H54 (cell line): ENCODE measurements around the gene CDK6.
A peak's percentile ranks its signal among the peaks of the same experiment; 100 is the strongest.

ENCODE experiments used
- DNase-seq: peaks from one replicate; pipeline ENCODE4 v3.0.0; 2011; ENCODE audit warnings: low spot score, mixed read lengths; ENCODE audit not compliant: insufficient read length
- FAIRE-seq: peaks from 3 replicates; lab custom pipeline; 2011; peaks lifted over from hg19 to GRCh38; lab: Jason Lieb, UNC
- POLR2A ChIP-seq: IDR thresholded peaks from 2 replicates; pipeline ENCODE4 v1.6.1; 2011; ENCODE audit warnings: low read depth, mild to moderate bottlenecking, low read length

The CDK6 gene

DNA sequence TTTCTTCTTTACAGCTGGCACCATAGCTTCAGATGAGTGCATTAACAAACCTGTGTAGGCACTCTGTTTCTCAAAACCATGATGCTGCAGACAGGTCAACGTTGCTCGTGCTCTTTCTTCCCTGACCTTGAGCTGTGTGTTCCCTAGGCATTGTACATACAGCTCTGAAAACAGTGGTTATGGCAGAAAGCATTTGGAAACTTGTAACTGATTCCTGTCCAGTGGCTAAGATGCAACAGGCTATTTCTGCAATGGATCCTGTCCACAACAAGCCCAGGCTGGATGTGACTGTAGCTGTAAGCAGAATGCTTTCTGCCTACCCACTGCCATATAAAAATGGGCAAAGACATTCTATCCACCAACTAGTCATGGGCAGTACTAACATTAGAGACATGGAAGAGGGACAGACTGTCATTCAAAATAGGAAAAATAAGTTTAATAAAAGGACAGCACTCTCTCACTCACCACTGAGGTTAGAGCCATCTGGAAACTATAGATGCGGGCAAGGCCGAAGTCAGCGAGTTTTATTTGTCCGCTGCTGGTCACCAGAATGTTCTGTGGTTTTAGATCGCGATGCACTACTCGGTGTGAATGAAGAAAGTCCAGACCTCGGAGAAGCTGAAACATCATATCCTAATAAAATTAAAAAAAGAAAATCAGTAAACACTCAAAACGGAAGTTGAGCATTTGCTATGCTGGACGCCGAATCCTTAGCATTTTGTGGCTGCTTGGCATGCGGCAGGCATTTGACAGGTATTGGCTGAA is 111.0 kb downstream of the CDK6 start:
- DNase-seq (no peak), FAIRE-seq (no peak)
- no peak for TF ChIP-seq POLR2A

DNA sequence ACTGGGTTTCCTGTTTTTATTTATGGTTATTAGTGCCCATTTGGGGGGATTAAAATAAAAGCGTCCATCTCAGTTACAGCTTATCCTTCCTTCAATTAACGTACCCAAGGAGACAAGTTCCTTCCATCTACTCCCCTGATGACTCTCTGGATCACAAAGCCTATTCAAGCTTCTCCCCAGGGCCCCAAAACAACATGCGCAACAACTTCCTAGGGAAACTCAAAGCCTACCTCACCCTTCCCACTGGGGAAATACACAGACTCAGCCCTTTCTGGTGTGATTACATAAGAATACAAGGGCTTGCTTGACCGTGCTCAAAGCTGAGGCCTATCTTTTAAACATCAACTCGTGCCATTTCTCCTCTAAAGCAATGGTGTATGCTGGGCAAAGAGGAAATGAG is 112.4 kb downstream of the CDK6 start:
- FAIRE-seq (no peak), DNase-seq (no peak)
- TF ChIP-seq POLR2A = no peak

DNA sequence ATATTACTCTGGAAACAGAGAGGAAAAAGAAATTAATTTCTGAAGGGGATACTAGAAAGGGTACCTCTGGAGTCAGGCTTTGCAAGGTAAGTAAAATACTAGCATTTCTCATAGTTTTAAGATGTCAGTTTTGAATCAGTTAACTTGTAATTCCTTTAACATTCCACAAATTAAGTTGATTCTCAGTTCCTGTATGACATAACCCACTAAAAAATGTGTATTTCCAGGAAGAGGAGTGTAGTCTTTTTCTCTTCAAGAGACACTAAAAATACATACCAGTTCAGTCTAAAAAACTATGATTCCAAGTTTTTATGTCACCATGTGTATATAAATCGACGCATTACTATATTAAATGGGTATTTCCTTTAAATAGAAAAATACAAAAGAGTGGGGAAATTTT is 113.2 kb downstream of the CDK6 start:
- TF ChIP-seq POLR2A = no peak
- DNase-seq = no peak
- no peak for FAIRE-seq

DNA sequence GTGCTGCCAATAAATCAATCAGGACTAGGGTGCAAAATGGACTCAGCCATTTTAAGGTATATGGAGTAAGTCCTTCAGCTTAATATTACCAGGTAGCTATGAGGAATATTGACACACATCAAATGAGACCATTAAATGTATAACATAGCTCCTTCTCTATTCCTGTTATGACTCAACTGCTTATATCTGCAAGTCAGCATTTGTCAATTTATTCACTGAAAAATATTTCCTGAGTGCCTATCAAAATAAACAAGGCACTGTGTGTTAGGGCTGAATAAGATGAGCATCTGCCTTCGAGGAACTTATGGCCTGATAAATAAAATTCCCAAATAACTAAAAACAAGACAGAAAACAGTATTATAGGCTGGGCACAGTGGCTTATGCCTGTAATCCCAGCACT is 113.8 kb downstream of the CDK6 start:
- TF ChIP-seq POLR2A = no peak
- DNase-seq (no peak), FAIRE-seq (no peak)

DNA sequence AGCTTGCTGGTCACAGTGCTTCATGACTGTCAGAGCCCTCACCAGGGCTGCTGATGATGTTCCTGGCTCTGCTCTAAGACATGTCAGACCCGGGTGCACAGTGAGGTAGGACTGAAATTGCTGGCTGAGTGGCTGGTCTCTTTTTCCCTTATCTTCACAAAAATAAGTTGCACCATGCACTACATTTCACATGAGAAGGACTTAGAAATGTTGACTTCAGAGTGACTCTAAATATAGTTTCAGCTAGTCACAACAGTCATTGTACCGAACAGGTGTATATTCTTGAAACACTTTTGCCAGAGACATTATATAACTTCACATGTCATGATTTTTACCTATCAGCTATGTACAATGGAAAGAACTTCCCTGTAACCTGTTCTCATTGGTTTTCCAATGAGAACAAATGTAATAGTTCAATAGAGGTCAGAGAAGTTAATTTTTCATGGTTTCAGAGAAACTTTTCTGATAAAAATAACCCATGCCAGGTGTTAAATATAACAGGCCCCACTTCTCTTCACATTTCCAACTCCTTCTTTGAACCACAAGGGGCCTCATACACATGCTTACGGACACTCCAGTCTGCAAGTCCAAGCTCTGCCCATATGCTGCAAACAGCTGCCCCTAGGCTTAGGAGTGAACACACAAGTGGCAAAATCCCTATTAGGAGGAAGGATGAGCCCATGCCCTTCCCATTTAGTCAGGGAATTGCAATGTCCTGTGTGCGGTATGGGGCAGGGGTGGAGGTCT is 115.6 kb downstream of the CDK6 start:
- FAIRE-seq = no peak

DNA sequence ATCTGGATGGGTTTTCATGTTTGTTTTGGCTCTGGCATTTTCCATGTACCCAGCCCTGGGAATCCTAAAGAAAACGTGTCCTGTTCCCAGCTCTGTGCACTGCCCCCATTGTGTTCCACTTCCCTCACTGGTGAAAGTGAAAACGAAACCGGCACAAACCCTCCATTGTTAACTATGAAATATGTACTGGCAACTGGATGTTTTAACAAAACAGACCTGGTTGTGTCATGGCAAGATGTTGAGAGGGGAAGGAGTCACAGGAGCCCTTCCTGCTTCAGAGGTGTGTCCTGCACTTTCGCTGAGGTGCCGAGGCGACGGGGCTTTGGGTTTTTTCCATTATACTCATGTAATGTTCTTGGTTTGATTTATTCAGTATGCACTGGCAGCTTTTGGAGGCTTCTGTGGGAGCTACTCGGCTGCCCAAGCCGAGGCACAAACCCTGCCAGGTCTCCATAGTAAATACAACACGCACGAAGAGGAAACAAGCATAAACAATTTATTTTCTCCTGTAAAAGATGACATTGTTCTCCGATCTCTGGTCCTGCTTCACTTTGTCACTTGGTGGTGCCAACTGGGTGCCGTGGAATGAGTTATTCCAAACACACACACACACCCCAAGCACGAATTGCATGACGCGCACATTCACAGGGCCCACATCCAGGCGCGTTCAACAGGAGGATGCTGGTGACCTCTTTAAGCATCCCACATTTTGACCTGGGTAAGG is 118.2 kb downstream of the CDK6 start:
- peak; percentile 53 for FAIRE-seq
- TF ChIP-seq POLR2A = no peak
- no peak for DNase-seq

More for the DNA sequence above, 115.6 kb downstream of the CDK6 start:
- no peak for TF ChIP-seq POLR2A
- DNase-seq = no peak

DNA sequence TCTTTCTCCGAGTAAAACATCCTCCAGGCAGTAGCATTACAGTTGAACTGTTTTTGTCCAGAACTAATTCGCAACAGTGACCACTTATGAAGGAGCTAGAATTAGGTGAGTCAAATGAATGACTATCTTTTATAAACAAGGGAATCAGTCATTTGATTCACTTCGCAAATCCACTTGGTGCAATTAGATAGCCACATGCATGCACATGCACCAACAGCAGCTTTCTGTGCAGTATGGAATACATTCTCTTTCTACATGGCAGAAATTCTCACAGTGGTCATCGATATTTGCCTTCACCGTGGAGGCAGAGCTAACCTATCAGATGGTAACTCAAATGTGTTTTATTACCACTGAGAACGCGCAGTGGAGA is 118.8 kb downstream of the CDK6 start:
- DNase-seq (no peak), FAIRE-seq (no peak)

DNA sequence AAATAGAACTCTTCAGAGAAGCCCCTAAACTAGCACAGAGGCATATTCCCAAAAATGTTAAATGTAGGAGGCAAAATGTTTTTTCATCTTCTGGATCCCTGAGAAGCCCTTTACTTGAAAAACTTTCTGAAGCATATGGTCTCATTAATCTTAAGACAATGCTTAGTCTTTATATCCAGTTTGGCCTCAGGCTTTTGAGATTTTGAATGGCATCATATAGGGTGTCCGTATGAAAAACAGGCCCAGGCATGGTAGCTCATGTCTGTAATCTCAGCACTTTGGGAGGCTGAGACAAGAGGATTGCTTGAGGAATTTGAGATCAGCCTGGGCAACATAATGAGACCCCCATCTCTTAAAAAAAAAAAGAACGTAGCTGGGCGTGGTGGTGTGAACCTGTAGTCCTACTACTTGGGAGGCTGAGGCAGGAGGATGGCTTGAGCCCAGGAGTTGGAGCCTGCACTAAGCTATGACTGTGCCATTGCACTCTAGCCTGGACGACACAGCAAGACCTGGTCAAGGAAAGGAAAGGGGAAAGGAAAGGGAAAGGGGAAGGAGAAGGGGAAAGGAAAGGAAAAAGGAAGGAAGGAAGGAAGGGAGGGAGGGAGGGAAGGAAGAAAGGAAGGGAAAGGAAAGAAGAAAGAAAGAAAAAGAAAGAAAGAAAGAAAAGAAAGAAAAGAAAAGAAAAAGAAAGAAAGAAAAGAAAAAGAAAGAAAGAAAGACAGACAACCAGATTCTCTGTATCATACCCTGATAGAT is 119.4 kb downstream of the CDK6 start:
- TF ChIP-seq POLR2A = no peak
- DNase-seq (no peak), FAIRE-seq (no peak)

More for the DNA sequence above, 118.8 kb downstream of the CDK6 start:
- no peak for TF ChIP-seq POLR2A

DNA sequence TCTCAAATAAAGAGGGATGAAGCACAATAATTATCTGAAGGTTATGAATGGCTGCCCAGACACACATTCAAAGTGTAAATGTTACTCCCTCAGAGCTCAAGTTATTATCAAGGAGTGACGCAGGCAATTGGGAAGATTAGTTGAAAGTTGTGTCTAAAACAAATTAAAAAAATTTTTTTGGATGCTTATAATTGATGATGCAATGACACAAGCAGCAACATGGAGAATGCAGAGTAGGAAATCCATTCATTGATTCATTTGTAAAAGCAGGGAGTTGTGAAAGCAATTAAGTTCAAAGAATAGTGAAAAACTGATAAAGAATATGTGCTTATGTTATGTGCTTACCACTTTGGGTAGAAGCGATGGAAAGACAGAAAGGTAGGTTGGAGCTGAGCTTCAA is 120.4 kb downstream of the CDK6 start:
- FAIRE-seq (no peak), DNase-seq (no peak)
- no peak for TF ChIP-seq POLR2A

DNA sequence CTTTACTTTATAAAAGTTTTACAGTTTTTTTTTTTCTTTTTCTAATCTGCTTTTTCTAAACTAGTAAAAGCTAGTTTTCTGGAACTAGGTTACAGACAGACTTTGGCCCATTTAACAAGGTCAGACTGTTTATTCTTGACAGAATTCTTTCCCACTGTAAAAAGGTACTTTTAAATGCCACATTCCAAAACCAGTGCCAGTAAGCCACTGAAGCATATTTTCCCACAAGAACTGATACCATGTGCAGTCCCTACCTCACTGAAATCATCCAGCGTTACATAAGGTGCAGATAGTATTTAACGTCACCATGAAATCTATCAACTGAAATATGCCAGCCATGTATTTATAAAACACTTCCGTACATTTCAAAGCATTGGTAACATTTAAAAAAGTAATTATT is 121.6 kb downstream of the CDK6 start:
- no peak for FAIRE-seq
- TF ChIP-seq POLR2A = no peak

DNA sequence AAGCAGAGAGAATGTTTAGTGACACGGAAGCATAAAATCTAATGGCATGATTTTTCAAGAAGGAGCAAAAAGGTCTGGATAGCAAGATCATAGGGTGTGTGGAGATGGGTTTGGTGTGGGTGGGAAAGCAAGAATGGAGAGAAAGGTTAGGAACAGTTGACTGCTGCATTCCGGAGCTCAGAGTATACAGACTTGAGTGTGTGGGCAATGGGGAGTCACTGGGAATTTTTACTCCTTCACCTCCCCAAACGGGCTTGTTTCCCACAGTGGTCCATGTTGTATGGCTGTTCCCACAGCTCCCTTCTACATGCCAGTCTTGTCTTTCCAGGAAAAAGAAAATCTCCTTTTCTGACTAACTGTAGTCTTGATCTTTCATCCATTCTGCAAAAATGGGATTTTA is 122.1 kb downstream of the CDK6 start:
- no peak for FAIRE-seq
- no peak for DNase-seq
- no peak for TF ChIP-seq POLR2A

More for the DNA sequence above, 121.6 kb downstream of the CDK6 start:
- DNase-seq = no peak

DNA sequence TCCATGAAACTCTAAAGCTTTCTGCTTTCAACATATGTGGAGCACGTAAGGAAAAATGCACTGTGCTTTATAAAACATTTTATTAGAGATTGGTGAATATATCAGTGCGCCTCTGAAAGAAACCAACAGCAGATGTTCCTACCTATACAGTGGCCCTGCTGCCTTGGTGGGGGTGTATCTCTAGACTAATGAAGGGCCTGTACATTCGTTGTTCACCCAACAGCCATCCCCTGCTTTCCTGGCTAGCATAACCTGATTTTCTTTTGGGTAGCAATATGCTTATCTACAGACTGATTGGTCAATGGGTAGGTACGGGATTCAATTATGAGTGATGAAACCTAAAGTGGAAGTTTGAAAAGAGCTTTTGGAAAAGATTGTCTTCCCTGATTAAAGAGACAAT is 126.5 kb downstream of the CDK6 start:
- FAIRE-seq (no peak), DNase-seq (no peak)
- TF ChIP-seq POLR2A = no peak

DNA sequence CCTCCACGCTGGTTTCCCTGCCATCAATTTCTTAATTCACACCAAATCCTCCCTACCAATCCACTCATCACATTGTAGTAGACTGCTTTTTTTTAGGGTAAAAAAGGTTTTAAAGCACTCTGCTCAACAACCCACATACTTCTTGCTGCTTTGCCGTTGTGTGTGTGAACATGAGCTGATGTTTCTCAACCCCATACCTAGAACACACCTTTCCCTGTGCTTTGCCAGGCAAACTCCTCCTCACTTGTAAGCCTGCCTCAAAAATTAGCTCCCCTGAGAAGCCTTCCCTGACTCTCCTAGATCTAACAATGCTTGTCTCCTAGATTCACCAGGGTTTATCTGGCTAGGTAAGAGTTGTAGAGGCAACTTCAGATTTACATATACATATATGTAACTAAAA is 127.2 kb downstream of the CDK6 start:
- no peak for TF ChIP-seq POLR2A
- FAIRE-seq = no peak
- no peak for DNase-seq
